PC-3 (cell line): Measurements from ENCODE around the gene SLC16A13. TPM values are rescaled to one million over a fixed set of nuclear protein-coding genes. Genes with fewer than 3 reads are reported as not detected.

ENCODE experiments used
- ATAC-seq: fragments of 200-7000 bp; cut with Tn5 transposase; 2 replicates; pipeline ENCODE4 v1.9.1; 2020; ENCODE audit warnings: mild to moderate bottlenecking, moderate library complexity
- BruUV-seq: library from RNA; stranded (reverse); fragments of 400-500 nt; replicated peaks from 2 replicates; lab custom pipeline; 2021; lab: Mats Ljungman, UMichigan
- CTCF ChIA-PET: fragments of 300-600 bp; sonication (Branson Sonifier 250); formaldehyde crosslinking; loops from one replicate; lab custom pipeline; 2022; ENCODE audit warnings: antibody characterized with exemption; lab: Charles Lee
- POLR2A ChIA-PET: fragments of 300-600 bp; sonication (Branson Sonifier 250); formaldehyde crosslinking; loops from one replicate; lab custom pipeline; 2022; ENCODE audit warnings: antibody characterized with exemption; ENCODE audit not compliant: unreplicated experiment; lab: Charles Lee
- DNase-seq: peaks from one replicate; pipeline ENCODE4 v3.0.0-alpha.2; 2015
- H2AFZ ChIP-seq: fragments of 300-600 bp; sonication (generic); 2 replicates; pipeline ENCODE4 v1.6.0; 2016; ENCODE audit warnings: antibody characterized with exemption, low read length
- H3F3A ChIP-seq: fragments of 300-600 bp; sonication (generic); one replicate; pipeline ENCODE4 v1.6.0; 2017; ENCODE audit warnings: antibody characterized with exemption, low read length, control low read depth, mild to moderate bottlenecking; ENCODE audit not compliant: unreplicated experiment
- H3K27ac ChIP-seq: fragments of 300-600 bp; sonication (generic); 2 replicates; pipeline ENCODE4 v1.5.1; 2016; ENCODE audit warnings: mild to moderate bottlenecking, low read length
- H3K27me3 ChIP-seq: fragments of 300-600 bp; sonication (generic); 2 replicates; pipeline ENCODE4 v1.6.1; 2016; ENCODE audit warnings: low read length, mixed read lengths
- H3K36me3 ChIP-seq: fragments of 300-600 bp; sonication (generic); 2 replicates; pipeline ENCODE4 v1.6.1; 2016; ENCODE audit warnings: low read depth, mixed run types, low read length, mixed read lengths
- H3K4me1 ChIP-seq: fragments of 300-600 bp; sonication (generic); 2 replicates; pipeline ENCODE4 v1.5.1; 2016; ENCODE audit warnings: low read length; ENCODE audit not compliant: insufficient read depth
- H3K4me2 ChIP-seq: fragments of 300-600 bp; sonication (generic); 2 replicates; pipeline ENCODE4 v1.6.0; 2016; ENCODE audit warnings: low read length
- H3K4me3 ChIP-seq: fragments of 300-600 bp; sonication (generic); 2 replicates; pipeline ENCODE4 v1.5.1; 2016; ENCODE audit warnings: mild to moderate bottlenecking, low read length, mixed read lengths
- H3K79me2 ChIP-seq: fragments of 300-600 bp; sonication (generic); 2 replicates; pipeline ENCODE4 v1.6.1; 2017; ENCODE audit warnings: low read length, mixed read lengths
- H3K9ac ChIP-seq: fragments of 300-600 bp; sonication (generic); 2 replicates; pipeline ENCODE4 v1.6.0; 2016; ENCODE audit warnings: mild to moderate bottlenecking, low read length
- H3K9me2 ChIP-seq: fragments of 300-600 bp; sonication (generic); replicated peaks from 2 replicates; pipeline ENCODE4 v1.6.1; 2016; ENCODE audit warnings: mixed run types, low read length, mixed read lengths
- H3K9me3 ChIP-seq: fragments of 300-600 bp; sonication (generic); 2 replicates; pipeline ENCODE4 v1.6.1; 2016; ENCODE audit warnings: low read length, mixed read lengths
- H4K20me1 ChIP-seq: fragments of 300-600 bp; sonication (generic); 2 replicates; pipeline ENCODE4 v1.6.1; 2016; ENCODE audit warnings: low read length, mixed read lengths
- CTCF ChIP-seq: fragments of 300-600 bp; sonication (generic); conservative IDR thresholded peaks from 2 replicates; pipeline ENCODE4 v1.5.1; 2017; ENCODE audit warnings: antibody characterized with exemption, low read depth, mild to moderate bottlenecking, low read length
- EZH2 ChIP-seq: fragments of 300-600 bp; sonication (generic); IDR thresholded peaks from one replicate; pipeline ENCODE4 v1.6.1; 2017; ENCODE audit warnings: antibody characterized with exemption, mild to moderate bottlenecking, low read length; ENCODE audit not compliant: unreplicated experiment
- EZH2phosphoT487 ChIP-seq: fragments of 300-600 bp; sonication (generic); IDR thresholded peaks from 2 replicates; pipeline ENCODE4 v1.6.1; 2018; ENCODE audit warnings: mild to moderate bottlenecking, antibody characterized with exemption, low read length, borderline replicate concordance
- intact Hi-C: fragments of 100-400 bp; cut with micrococcal nuclease; formaldehyde crosslinking; loops from 2 replicates; pipeline ENCODE4 v1.9.0; 2023
- total RNA-seq: library from RNA; depleted of rRNA; stranded (reverse); fragments of >200 nt; gene quantifications from 2 replicates; pipeline ENCODE4 v1.2.3, GENCODE V29; 2014

The SLC16A13 gene
- total RNA-seq, 1 experiment from 2014 or later, result 0.62 TPM

- TF ChIP-seq CTCF, result no peak
- TF ChIP-seq EZH2phosphoT487, result no peak
- TF ChIP-seq EZH2, result no peak
- Histone ChIP-seq H3K4me3 (peak overlapping the region; percentile 64), H3K4me2 (peak overlapping the region; percentile 83), H3K9me3 (no peaks in the 10 kb centered on the region), H3K79me2 (no peaks in the 10 kb centered on the region), H3F3A (no peaks in the 10 kb centered on the region), H3K27me3 (no peaks in the 10 kb centered on the region), H3K9me2 (no peaks in the 10 kb centered on the region), H3K27ac (no peak overlapping the region), H2AFZ (peak overlapping the region; percentile 89), H3K4me1 (peaks cover 20% of the 10 kb centered on the region; the same call in 1 of the 2 replicates), H3K36me3 (no peaks in the 10 kb centered on the region), H4K20me1 (no peaks in the 10 kb centered on the region), H3K9ac (0 out of 2 replicates have a peak overlapping the region, but pooled peaks have one; percentile 54)
- ChIA-PET CTCF (no interaction called here), POLR2A (no interaction called here)
- intact Hi-C loops, result no loop called here
- ATAC-seq (no peak), DNase-seq (no peak)
- BruUV-seq, result no TSS peak
These were observed 7.3 kb downstream of the SLC16A13 start for GRCh38 chr17:7043182-7043496.

- no peaks in the 10 kb centered on the region for H3K27me3 ChIP-seq
- peak within 1 kb of the TSS; percentile 64 for H3K4me3 ChIP-seq
These were observed 7.8 kb downstream of the SLC16A13 start, which contains the start of gene SLC16A11 for GRCh38 chr17:7043497-7044198. Gene SLC16A11, minus strand, starts transcription at chr17:7044092. Its CDS starts 579 bp downstream, at chr17:7043513.

More at GRCh38 chr17:7043497-7044198, 7.8 kb downstream of the SLC16A13 start, which contains the start of gene SLC16A11:
- BruUV-seq, result no TSS peak
- ChIA-PET CTCF (no interaction called here), POLR2A (no interaction called here)
- peak within 1 kb of the TSS; percentile 54 for H3K9ac ChIP-seq
- H3K36me3 ChIP-seq, result no peaks in the 10 kb centered on the region
- H3K9me3 ChIP-seq, result no peaks in the 10 kb centered on the region
- DNase-seq, result no peak
- ATAC-seq, result peak; percentile 9; the same call in 1 of the 2 replicates
- peak within 1 kb of the TSS; percentile 89 for H2AFZ ChIP-seq
- no peaks in the 10 kb centered on the region for H3F3A ChIP-seq
- TF ChIP-seq CTCF (no peak), EZH2phosphoT487 (no peak), EZH2 (no peak)
- no peak within 1 kb of the TSS for H3K27ac ChIP-seq
- no peaks in the 10 kb centered on the region for H3K9me2 ChIP-seq
- H3K79me2 ChIP-seq, result no peaks in the 10 kb centered on the region
- H3K4me2 ChIP-seq, result peak within 1 kb of the TSS; percentile 83
- H4K20me1 ChIP-seq, result no peaks in the 10 kb centered on the region
- H3K4me1 ChIP-seq, result peaks cover 20% of the 10 kb centered on the region; the same call in 1 of the 2 replicates
- intact Hi-C loops, result no loop called here
